Kidney (tissue), 14 donors: ENCODE measurements around the gene MLN. TPM values are rescaled to one million over a fixed set of nuclear protein-coding genes. Genes with fewer than 3 reads are reported as not detected.

Experiments
- DNase-seq, 5 donors: peaks; one replicate each; pipeline ENCODE4 v3.0.0-alpha.2; 2013 to 2020
- FAIRE-seq: peaks from 2 replicates; lab custom pipeline; 2012; peaks lifted over from hg19 to GRCh38; lab: Jason Lieb, UNC
- H3K27ac ChIP-seq, 2 donors: one replicate each; pipeline ENCODE4 v1.7.0; 2013; ENCODE audit warnings: low read depth in 2 of 2, low read length in 2 of 2, inconsistent platforms in 1 of 2
- H3K27me3 ChIP-seq: one replicate; pipeline ENCODE4 v1.7.1; 2013; ENCODE audit warnings: low read length, inconsistent platforms; ENCODE audit not compliant: control insufficient read depth, insufficient read depth
- H3K36me3 ChIP-seq, 3 donors: one replicate each; pipeline versions ENCODE4 v1.7.0 to v1.7.1; 2013; ENCODE audit warnings: low read length in 3 of 3, control low read depth in 1 of 3, inconsistent platforms in 1 of 3; ENCODE audit not compliant: insufficient read depth in 3 of 3, control insufficient read depth in 2 of 3
- H3K4me1 ChIP-seq, 3 donors: one replicate each; pipeline versions ENCODE4 v1.7.0 to v1.7.1; 2013; ENCODE audit warnings: low read length in 3 of 3, inconsistent platforms in 1 of 3, low read depth in 1 of 3; ENCODE audit not compliant: control insufficient read depth in 2 of 3, insufficient read depth in 2 of 3
- H3K4me3 ChIP-seq, 3 donors: one replicate each; pipeline versions ENCODE4 v1.7.0 to v1.8.1; 2013; ENCODE audit warnings: low read length in 3 of 3, control low read depth in 1 of 3, inconsistent platforms in 1 of 3
- H3K9ac ChIP-seq, 3 donors: one replicate each; pipeline versions ENCODE4 v1.7.0 to v1.7.1; 2013; ENCODE audit warnings: low read length in 3 of 3, control low read depth in 1 of 3, inconsistent platforms in 1 of 3
- H3K9me3 ChIP-seq, 3 donors: one replicate each; pipeline versions ENCODE4 v1.7.0 to v1.7.1; 2013; ENCODE audit warnings: low read length in 3 of 3, control low read depth in 1 of 3, inconsistent platforms in 1 of 3; ENCODE audit not compliant: control insufficient read depth in 2 of 3, insufficient read depth in 1 of 3
- intact Hi-C: fragments of 100-400 bp; cut with DNase I; formaldehyde crosslinking; loops from one replicate; pipeline ENCODE4 v1.11.1; 2022
- polyA plus RNA-seq: library from polyadenylated mRNA; stranded (reverse); fragments of 350-450 nt; fragmentation: Illumina TruSeq; extraction: RNeasy Lipid Tissue Mini Kit (QIAGEN cat#74804); gene quantifications from one replicate; pipeline ENCODE4 v1.2.3, GENCODE V29; 2014; ENCODE audit warnings: low read depth, low replicate concordance; ENCODE audit not compliant: insufficient read depth
- total RNA-seq: library from RNA; stranded (reverse); fragmentation: NEBNext Ultra II Directional; extraction: Animal tissue kit (Norgen Biotek cat#: 25700); gene quantifications from one replicate; pipeline ENCODE4 v1.2.1, GENCODE V29; 2021
- TF ChIP-seq, protein P1 (sequence below): IDR thresholded peaks from 3 replicates; pipeline ENCODE4 v1.5.1; 2012; ENCODE audit warnings: mild to moderate bottlenecking, moderate library complexity, borderline replicate concordance; ENCODE audit not compliant: insufficient read depth; ENCODE audit errors: extremely low read depth
- donor health status: control.
- donor health status: control.
- donor health status: control.
- donor health status: control.
- donor health status: control.
- donor health status: DM: yes; HTN: yes; CAD: no.
- donor health status: Normal renal cell carcinoma (clear cell type).

The MLN gene
- total and polyA plus RNA-seq, 2 donors from 2014 or later, result not detected

- Histone ChIP-seq H3K4me1 (peaks cover 7 to 24% (median 16%) of the 10 kb centered on the region in 3 donors), H3K9me3 (no peaks in the 10 kb centered on the region), H3K27me3 (no peaks in the 10 kb centered on the region), H3K4me3 (peak within 1 kb of the TSS; percentile 67 to 78 (median 68)), H3K9ac (peak within 1 kb of the TSS; percentile 76 to 79 (median 78)), H3K27ac (peak within 1 kb of the TSS; percentile 92 to 97), H3K36me3 (peaks cover 0 to 9% (median 3%) of the 10 kb centered on the region in 3 donors)
- peak; percentile 95 to 97 (median 96) for DNase-seq
- no peak for FAIRE-seq
- TF ChIP-seq, protein P1, sequence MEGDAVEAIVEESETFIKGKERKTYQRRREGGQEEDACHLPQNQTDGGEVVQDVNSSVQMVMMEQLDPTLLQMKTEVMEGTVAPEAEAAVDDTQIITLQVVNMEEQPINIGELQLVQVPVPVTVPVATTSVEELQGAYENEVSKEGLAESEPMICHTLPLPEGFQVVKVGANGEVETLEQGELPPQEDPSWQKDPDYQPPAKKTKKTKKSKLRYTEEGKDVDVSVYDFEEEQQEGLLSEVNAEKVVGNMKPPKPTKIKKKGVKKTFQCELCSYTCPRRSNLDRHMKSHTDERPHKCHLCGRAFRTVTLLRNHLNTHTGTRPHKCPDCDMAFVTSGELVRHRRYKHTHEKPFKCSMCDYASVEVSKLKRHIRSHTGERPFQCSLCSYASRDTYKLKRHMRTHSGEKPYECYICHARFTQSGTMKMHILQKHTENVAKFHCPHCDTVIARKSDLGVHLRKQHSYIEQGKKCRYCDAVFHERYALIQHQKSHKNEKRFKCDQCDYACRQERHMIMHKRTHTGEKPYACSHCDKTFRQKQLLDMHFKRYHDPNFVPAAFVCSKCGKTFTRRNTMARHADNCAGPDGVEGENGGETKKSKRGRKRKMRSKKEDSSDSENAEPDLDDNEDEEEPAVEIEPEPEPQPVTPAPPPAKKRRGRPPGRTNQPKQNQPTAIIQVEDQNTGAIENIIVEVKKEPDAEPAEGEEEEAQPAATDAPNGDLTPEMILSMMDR, result no peak
- intact Hi-C loops, result no loop called here
Measured at GRCh38 chr6:33788694-33789549, 14.9 kb downstream of the MLN start, which contains the start of gene LEMD2. LEMD2 (minus strand) TSS chr6:33789130; CDS start chr6:33789116, 14 bp downstream.

- Histone ChIP-seq H3K27ac (peak overlapping the region; percentile 92 to 97), H3K4me1 (peaks cover 7 to 24% (median 16%) of the 10 kb centered on the region in 3 donors), H3K9ac (peak overlapping the region; percentile 76 to 79 (median 78)), H3K36me3 (peaks cover 6 to 17% (median 8%) of the 10 kb centered on the region in 3 donors), H3K27me3 (no peaks in the 10 kb centered on the region), H3K4me3 (peak overlapping the region; percentile 67 to 78 (median 68)), H3K9me3 (no peaks in the 10 kb centered on the region)
- no peak for FAIRE-seq
- intact Hi-C loops, result no loop called here
- peak; percentile 59 to 94 (median 80) for DNase-seq
- TF ChIP-seq, protein P1, result no peak
Measured at GRCh38 chr6:33787954-33788693, 15.7 kb downstream of the MLN start.

DNA sequence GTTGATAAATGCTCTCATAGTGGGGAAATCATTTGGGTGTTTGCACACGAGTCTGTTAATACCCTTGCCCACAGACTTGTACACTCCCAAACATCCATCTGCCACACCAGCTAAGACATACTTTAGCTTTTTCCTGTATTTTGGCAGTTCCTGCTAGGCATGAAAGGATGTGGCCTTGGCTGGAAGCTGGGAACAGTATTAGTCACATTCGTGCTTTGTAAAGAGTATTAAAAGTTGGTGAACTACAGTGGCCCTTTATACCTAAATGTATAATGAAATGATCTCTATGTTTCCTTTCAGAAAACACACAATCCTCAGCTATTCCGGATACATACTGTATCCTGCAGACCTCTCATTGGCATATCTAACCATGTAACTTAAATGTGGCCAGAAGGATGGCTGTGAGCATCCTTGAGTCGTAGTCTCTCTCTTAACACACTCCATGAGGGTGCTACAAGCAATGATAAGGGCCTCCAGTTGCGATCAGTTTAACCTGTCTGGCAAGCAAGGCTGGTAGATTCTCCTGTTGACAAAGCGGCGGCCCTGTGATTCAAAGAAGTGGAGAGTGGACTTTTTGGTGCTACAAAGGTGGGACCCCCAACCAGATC, 16.4 kb downstream of the MLN start:
- no peak for FAIRE-seq
- intact Hi-C loops, result no loop called here
- TF ChIP-seq, protein P1, result no peak

More for the DNA sequence above, 16.4 kb downstream of the MLN start:
- no peaks in the 10 kb centered on the region for H3K27me3 ChIP-seq
- H3K27ac ChIP-seq, result peak overlapping the region; percentile 92 to 97
- H3K4me1 ChIP-seq, result peaks cover 7 to 24% (median 16%) of the 10 kb centered on the region in 3 donors
- H3K36me3 ChIP-seq, result peaks cover 7 to 23% (median 13%) of the 10 kb centered on the region in 3 donors
- no peak for DNase-seq
- H3K9me3 ChIP-seq, result no peaks in the 10 kb centered on the region
- H3K4me3 ChIP-seq, result peak overlapping the region; percentile 67 to 78 (median 68)
- H3K9ac ChIP-seq, result peak overlapping the region; percentile 27 to 79 (median 52)
